BE2C (cell line): ENCODE results near the gene ACSM6.

Experiments
- DNase-seq: peaks from one replicate; pipeline ENCODE4 v3.0.0-alpha.2; 2020
- H3K27me3 ChIP-seq: fragments of 250-450 bp; sonication (Bioruptor Pico); 2 replicates; pipeline ENCODE4 v1.5.1; 2020; ENCODE audit warnings: mild to moderate bottlenecking
- H3K36me3 ChIP-seq: fragments of 250-450 bp; sonication (Bioruptor Pico); 2 replicates; pipeline ENCODE4 v1.5.1; 2020; ENCODE audit warnings: mild to moderate bottlenecking
- H3K4me1 ChIP-seq: fragments of 250-450 bp; sonication (Bioruptor Pico); 2 replicates; pipeline ENCODE4 v1.5.1; 2020
- H3K4me3 ChIP-seq: 2 replicates; pipeline ENCODE4 v1.5.1; 2011; ENCODE audit warnings: low read depth, low read length
- H3K9me3 ChIP-seq: fragments of 250-450 bp; sonication (Bioruptor Pico); 2 replicates; pipeline ENCODE4 v1.5.1; 2020
- CTCF ChIP-seq: IDR thresholded peaks from 2 replicates; pipeline ENCODE4 v1.5.1; 2012; ENCODE audit warnings: mild to moderate bottlenecking, low read depth, low read length

Gene ACSM6

GRCh38 chr10:95176101-95176500 lies 17.9 kb upstream of the ACSM6 start:
- DNase-seq: no peak
- Histone ChIP-seq H3K27me3 (no peaks in the 10 kb centered on the region), H3K9me3 (no peaks in the 10 kb centered on the region), H3K4me1 (no peaks in the 10 kb centered on the region), H3K36me3 (no peaks in the 10 kb centered on the region), H3K4me3 (no peak overlapping the region)
- no peak for TF ChIP-seq CTCF

GRCh38 chr10:95177429-95177828 lies 16.6 kb upstream of the ACSM6 start:
- Histone ChIP-seq H3K36me3 (no peaks in the 10 kb centered on the region), H3K9me3 (no peaks in the 10 kb centered on the region), H3K4me3 (no peak overlapping the region), H3K27me3 (peaks cover 5% of the 10 kb centered on the region; the same call in 1 of the 2 replicates), H3K4me1 (no peaks in the 10 kb centered on the region)
- no peak for TF ChIP-seq CTCF
- DNase-seq: no peak

- Histone ChIP-seq H3K4me3 (no peak overlapping the region), H3K4me1 (no peaks in the 10 kb centered on the region), H3K9me3 (no peaks in the 10 kb centered on the region), H3K36me3 (no peaks in the 10 kb centered on the region), H3K27me3 (peaks cover 8% of the 10 kb centered on the region; the same call in 1 of the 2 replicates)
- TF ChIP-seq CTCF: no peak
- DNase-seq: no peak
These were observed 15.8 kb upstream of the ACSM6 start for GRCh38 chr10:95178266-95178665.

GRCh38 chr10:95178797-95179196 lies 15.2 kb upstream of the ACSM6 start:
- Histone ChIP-seq H3K9me3 (no peaks in the 10 kb centered on the region), H3K4me3 (no peak overlapping the region)
- TF ChIP-seq CTCF: no peak

GRCh38 chr10:95181726-95182125 lies 12.3 kb upstream of the ACSM6 start:
- Histone ChIP-seq H3K9me3 (no peaks in the 10 kb centered on the region), H3K36me3 (no peaks in the 10 kb centered on the region), H3K27me3 (peaks cover 11% of the 10 kb centered on the region; the same call in 1 of the 2 replicates), H3K4me1 (no peaks in the 10 kb centered on the region), H3K4me3 (no peak overlapping the region)
- TF ChIP-seq CTCF: no peak
- no peak for DNase-seq

More at GRCh38 chr10:95178797-95179196, 15.2 kb upstream of the ACSM6 start:
- no peak for DNase-seq
- no peaks in the 10 kb centered on the region for H3K4me1 ChIP-seq
- H3K36me3 ChIP-seq: no peaks in the 10 kb centered on the region
- peaks cover 9% of the 10 kb centered on the region; the same call in 1 of the 2 replicates for H3K27me3 ChIP-seq

- no peaks in the 10 kb centered on the region for H3K4me1 ChIP-seq
- peak; percentile 64 for TF ChIP-seq CTCF
- peak overlapping the region; percentile 58 for H3K4me3 ChIP-seq
- peaks cover 11% of the 10 kb centered on the region; the same call in 1 of the 2 replicates for H3K27me3 ChIP-seq
- H3K9me3 ChIP-seq: no peaks in the 10 kb centered on the region
- H3K36me3 ChIP-seq: no peaks in the 10 kb centered on the region
- DNase-seq: peak; percentile 89
These were observed 10.5 kb upstream of the ACSM6 start for GRCh38 chr10:95183271-95184230.
